ENCODE measurements around the gene ANKRD36. TPM values are rescaled to one million over a fixed set of nuclear protein-coding genes. Genes with fewer than 3 reads are reported as not detected.
"Not testable (repeated sequence)": the region's sequence is repeated elsewhere in the genome, so short reads cannot be mapped to it uniquely, and the experiment has no call there.

ANKRD36 gene
- total and polyA plus RNA-seq, 11 donors: 1.1 to 10.6 (median 4.7) TPM

DNA sequence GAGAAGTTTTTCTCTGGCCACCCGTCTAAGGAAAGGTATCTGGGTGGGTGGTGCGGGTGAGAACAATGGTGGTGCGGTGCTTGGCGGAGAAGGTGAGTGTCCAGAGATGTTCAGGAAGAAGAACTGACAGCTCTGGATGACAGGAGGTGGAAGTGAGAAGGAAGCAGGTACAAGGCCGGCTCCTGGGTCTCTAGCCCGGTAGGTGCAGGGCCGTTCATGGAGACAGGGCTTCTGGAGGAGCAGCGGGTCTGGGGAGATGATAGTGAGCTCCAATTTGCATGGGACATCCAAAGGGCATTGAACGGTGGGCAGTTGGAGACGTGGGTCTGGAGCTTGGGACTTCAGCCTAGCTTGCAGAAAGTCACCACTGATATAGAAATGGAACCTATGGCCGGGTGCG lies 17.3 kb upstream of the ANKRD36 start:
- 79 to 88% (median 86%) methylated on average over 12 of the region's 12 CpGs for WGBS, 4 donors
- peak overlapping the region in 5 of 12 donors; percentile 48 to 62 (median 56) for H3K4me3 ChIP-seq
- intact Hi-C loops (cut with DNase I): no loop called here
- DNase-seq: no peak
- no peaks in the 10 kb centered on the region for H3K27me3 ChIP-seq
- TF ChIP-seq POLR2A (IDR thresholded peaks at IDR 0.05) (no peak), CTCF (IDR thresholded peaks at IDR 0.05) (no peak)
- H3K27ac ChIP-seq: peak overlapping the region in 2 of 12 donors; percentile 68 to 77
- no peak for ATAC-seq
- peaks cover 0 to 9% (median 6%) of the 10 kb centered on the region in 12 donors for H3K4me1 ChIP-seq
- H3K9me3 ChIP-seq: no peaks in the 10 kb centered on the region
- H3K36me3 ChIP-seq: no peaks in the 10 kb centered on the region

DNA sequence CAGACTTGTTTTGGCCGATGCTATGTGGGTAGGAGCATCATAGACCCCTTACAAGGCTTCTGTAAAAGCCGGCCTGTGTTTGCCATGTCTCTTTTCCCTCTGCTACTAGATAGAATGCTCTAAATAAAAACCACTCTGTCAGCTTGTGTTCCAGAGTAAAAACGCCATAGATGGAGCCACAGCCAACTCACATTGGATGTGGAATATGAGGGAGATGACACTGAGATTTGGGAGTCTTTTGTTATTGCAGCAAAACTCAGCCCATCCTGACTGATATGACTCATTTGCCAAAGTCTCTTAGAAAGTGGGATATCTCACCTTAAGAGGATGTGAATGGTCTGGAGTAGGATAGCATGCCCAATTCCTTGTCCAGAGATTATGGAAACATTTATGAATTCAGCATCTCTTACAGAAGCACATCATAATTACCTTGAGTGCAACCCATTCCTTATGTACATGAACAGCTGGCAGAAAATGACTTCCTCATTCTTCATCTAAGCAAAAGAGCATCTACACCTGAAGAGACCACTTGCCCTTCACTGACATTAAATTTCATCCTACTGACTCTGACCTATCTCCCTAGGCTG lies 14.1 kb upstream of the ANKRD36 start:
- WGBS, 4 donors: 63 to 93% (median 80%) methylated on average over 3 of the region's 3 CpGs

GRCh38 chr2:97106878-97107277 lies 6.1 kb upstream of the ANKRD36 start:
- DNase-seq, H3K4me3 ChIP-seq, H3K36me3 ChIP-seq, H3K4me1 ChIP-seq, ATAC-seq, H3K9me3 ChIP-seq, H3K27me3 ChIP-seq, H3K27ac ChIP-seq: not testable (repeated sequence)
- 86 to 100% (median 91%) methylated on average over 2 of the region's 2 CpGs for WGBS, 4 donors
- intact Hi-C loops (cut with DNase I): loop anchor here in 1 of 10 donors (10.0 kb wide), 1 partner anchor 92 kb away; no protein-coding TSS in a partner anchor

More for the DNA sequence above, 14.1 kb upstream of the ANKRD36 start:
- DNase-seq; H3K4me3 ChIP-seq; intact Hi-C loops (cut with DNase I); H3K4me1 ChIP-seq; H3K9me3 ChIP-seq; H3K27ac ChIP-seq; H3K36me3 ChIP-seq; ATAC-seq: not testable (repeated sequence)
- H3K27me3 ChIP-seq: peaks cover 0 to 13% (median 0%) of the 10 kb centered on the region in 9 donors

GRCh38 chr2:97111246-97111645 lies 1.7 kb upstream of the ANKRD36 start:
- ATAC-seq, H3K4me3 ChIP-seq, H3K27me3 ChIP-seq, H3K4me1 ChIP-seq, H3K27ac ChIP-seq, DNase-seq, H3K36me3 ChIP-seq, H3K9me3 ChIP-seq: not testable (repeated sequence)
- WGBS, 4 donors: 85 to 87% (median 86%) methylated on average over 9 of the region's 9 CpGs
- intact Hi-C loops (cut with DNase I): loop anchor here in 3 of 10 donors (5.0 to 10.0 kb wide), 4 partner anchors 99 to 266 kb away; partner anchors contain the start of genes ANKRD23 (in 1 of the 3) and ANKRD39 (in 1 of the 3)

DNA sequence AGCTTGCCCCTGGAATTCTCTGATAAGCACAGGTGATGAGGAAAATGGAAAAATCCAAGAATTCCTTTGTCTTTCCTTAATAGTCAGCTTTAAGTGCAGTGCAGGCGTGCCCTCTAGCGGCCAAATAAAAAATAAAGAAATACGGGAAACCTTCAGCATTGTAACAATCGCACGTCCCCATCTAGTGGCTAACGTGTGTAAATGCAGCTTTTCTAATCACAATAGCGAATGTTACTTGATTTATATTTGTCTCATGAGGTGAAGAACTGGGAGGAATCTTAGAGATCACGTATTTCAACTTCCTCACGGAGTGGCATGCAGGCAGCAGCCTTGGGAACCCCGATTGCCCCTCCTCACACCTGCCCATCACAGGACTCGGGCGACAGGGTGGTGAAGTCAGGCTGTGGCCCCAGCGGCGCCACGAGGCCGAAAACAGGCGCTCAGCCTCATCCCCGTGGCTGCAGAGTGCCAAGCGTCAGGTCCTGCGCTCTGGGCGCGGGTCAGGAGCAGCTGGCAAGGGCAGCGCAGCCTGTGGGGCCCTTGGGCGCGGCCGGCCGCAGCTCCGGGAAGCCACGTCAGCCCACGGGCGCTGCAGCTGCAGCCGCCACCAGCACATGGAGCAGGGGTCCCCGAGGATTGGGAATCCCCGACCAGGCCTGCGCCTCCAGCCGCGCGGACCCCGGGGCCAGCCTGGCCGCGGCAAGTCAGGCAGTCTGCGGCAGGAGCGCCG lies 468 bp upstream of the ANKRD36 start:
- DNase-seq: peak; percentile 45 to 70 (median 66)
- H3K27me3 ChIP-seq, H3K4me1 ChIP-seq, H3K9me3 ChIP-seq, H3K36me3 ChIP-seq: not testable (repeated sequence)
- TF ChIP-seq CTCF (IDR thresholded peaks at IDR 0.05): peak; percentile 78 to 94 (median 88)
- peak; percentile 59 to 86 (median 74) for ATAC-seq
- Histone ChIP-seq H3K27ac (peak overlapping the region; percentile 81 to 98 (median 90)), H3K4me3 (peak overlapping the region; percentile 35 to 98 (median 80))
- intact Hi-C loops (cut with DNase I): loop anchor here in 3 of 10 donors (2.0 to 10.0 kb wide), 5 partner anchors 100 to 268 kb away; partner anchors contain the start of genes ANKRD23 (in 1 of the 3) and ANKRD39 (in 1 of the 3)
- WGBS, 4 donors: 0 to 1% (median 1%) methylated on average over 14 to 42 of the region's 44 CpGs

DNA sequence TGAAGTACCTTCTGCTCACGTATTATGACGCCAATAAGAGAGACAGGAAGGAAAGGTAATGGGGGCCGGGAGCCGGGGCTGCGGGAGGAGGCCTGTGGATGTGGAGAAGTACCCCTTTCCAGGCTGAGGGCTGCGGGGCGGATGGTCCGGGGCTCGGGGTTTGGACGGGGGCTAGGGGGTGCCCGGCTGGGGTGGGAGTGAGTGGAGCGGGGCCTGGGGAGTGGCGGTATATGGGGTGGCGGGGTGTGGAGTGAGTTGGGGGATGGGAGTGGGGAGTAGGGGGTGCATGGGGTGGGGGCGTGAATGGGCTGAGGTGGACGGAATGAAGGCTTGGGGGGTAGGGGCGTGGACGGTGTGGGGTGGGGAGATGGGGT lies 916 bp downstream of the ANKRD36 start:
- not testable (repeated sequence) for H3K9me3 ChIP-seq, H3K27me3 ChIP-seq, H3K4me1 ChIP-seq, H3K36me3 ChIP-seq
- DNase-seq: peak in 2 of 5 donors; percentile 22 to 67
- intact Hi-C loops (cut with DNase I): loop anchor here in 3 of 10 donors (2.0 to 10.0 kb wide), 5 partner anchors 102 to 269 kb away; partner anchors contain the start of genes ANKRD23 (in 1 of the 3) and ANKRD39 (in 1 of the 3)
- Histone ChIP-seq H3K27ac (peak overlapping the region in 11 of 12 donors; percentile 61 to 98 (median 90)), H3K4me3 (peak overlapping the region; percentile 35 to 98 (median 80))
- WGBS, 4 donors: 1 to 5% (median 2%) methylated on average over 5 to 16 of the region's 18 CpGs
- peak; percentile 36 to 68 (median 46) for ATAC-seq

GRCh38 chr2:97129090-97129489 lies 16.1 kb downstream of the ANKRD36 start:
- H3K4me1 ChIP-seq; H3K4me3 ChIP-seq; ATAC-seq; intact Hi-C loops (cut with DNase I); H3K27me3 ChIP-seq; H3K9me3 ChIP-seq; H3K27ac ChIP-seq; DNase-seq: not testable (repeated sequence)
- WGBS, 4 donors: 97 to 100% (median 99%) methylated on average over 2 of the region's 2 CpGs
- H3K36me3 ChIP-seq: peaks cover 0 to 27% (median 0%) of the 10 kb centered on the region in 9 donors

DNA sequence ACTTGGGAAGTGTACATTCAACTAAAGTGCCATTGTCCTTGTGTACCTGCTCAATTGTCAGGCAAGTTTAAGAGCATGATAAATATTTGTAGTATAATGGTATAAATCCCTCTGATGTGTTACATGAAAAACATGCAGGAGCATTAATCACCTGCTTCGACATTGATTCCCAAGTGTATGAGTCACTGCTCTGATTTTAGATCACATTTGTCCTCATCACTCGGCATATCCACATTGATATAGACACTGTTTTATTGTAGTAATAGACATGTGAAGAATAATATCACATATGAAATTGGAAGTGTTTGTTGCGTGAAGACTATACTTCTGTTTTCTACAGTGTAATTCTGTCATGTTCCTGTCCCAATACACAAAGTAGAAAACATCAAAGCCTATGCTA lies 31.1 kb downstream of the ANKRD36 start:
- 51 to 59% (median 56%) methylated on average over 3 of the region's 3 CpGs for WGBS, 4 donors
- intact Hi-C loops (cut with DNase I); ATAC-seq; H3K27me3 ChIP-seq; H3K27ac ChIP-seq; H3K4me3 ChIP-seq; H3K4me1 ChIP-seq; H3K9me3 ChIP-seq; DNase-seq: not testable (repeated sequence)
- H3K36me3 ChIP-seq: peaks cover 0 to 39% (median 16%) of the 10 kb centered on the region in 9 donors

Measured in heart left ventricle (tissue), 16 donors.